ENCODE measurements around the gene PIWIL1.

Gene PIWIL1

DNA sequence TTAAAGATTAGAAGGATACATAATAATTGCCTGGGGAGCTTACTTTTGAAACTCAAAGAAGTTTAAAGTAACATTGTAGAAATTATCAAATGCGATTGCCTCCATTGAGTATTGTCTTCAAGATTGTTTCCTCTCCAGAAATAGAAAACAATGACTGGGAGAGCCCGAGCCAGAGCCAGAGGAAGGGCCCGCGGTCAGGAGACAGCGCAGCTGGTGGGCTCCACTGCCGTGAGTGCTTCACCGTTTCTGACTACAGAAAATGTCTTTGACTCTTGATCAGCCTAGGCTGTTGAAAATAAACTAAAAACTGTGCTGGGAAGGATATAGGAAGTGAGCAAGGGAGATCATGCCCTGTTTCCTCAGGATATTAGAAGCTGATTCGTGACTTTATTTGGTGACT is 4.8 kb downstream of the PIWIL1 start:
- Mint-ChIP-seq H3K27ac (ENCODE audit: low read depth) (no peak overlapping the region), H3K27me3 (peaks cover 13% of the 10 kb centered on the region), H3K9me3 (peaks cover 5% of the 10 kb centered on the region), H3K4me3 (no peak overlapping the region), H3K36me3 (ENCODE audit: insufficient read depth) (no peaks in the 10 kb centered on the region), H3K4me1 (peaks cover 5% of the 10 kb centered on the region)
- no peak for DNase-seq (ENCODE audit: low spot score in 2 of 2)
- no peak for ATAC-seq (replicated peaks; ENCODE audit: extremely low read depth, poor library complexity, severe bottlenecking)

DNA sequence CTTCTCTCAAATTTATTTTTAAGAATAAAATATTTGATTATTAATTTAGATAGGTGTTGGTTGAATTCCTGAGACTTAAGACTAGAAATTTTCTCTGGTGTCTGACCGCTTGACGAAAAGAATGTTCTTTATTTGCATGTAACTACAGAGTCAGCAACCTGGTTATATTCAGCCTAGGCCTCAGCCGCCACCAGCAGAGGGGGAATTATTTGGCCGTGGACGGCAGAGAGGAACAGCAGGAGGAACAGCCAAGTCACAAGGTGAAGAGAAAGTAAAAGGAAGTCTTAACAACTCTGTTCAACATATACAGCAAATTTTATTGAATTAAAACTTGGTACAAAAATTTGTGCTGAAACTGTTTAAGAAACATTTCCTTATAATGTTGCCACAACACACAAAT is 5.2 kb downstream of the PIWIL1 start:
- Mint-ChIP-seq H3K4me3 (no peak overlapping the region), H3K9me3 (peaks cover 5% of the 10 kb centered on the region), H3K4me1 (peaks cover 5% of the 10 kb centered on the region), H3K36me3 (ENCODE audit: insufficient read depth) (no peaks in the 10 kb centered on the region), H3K27ac (ENCODE audit: low read depth) (no peak overlapping the region), H3K27me3 (peaks cover 13% of the 10 kb centered on the region)
- ATAC-seq (replicated peaks; ENCODE audit: extremely low read depth, poor library complexity, severe bottlenecking) = no peak
- DNase-seq (ENCODE audit: low spot score in 2 of 2) = no peak

DNA sequence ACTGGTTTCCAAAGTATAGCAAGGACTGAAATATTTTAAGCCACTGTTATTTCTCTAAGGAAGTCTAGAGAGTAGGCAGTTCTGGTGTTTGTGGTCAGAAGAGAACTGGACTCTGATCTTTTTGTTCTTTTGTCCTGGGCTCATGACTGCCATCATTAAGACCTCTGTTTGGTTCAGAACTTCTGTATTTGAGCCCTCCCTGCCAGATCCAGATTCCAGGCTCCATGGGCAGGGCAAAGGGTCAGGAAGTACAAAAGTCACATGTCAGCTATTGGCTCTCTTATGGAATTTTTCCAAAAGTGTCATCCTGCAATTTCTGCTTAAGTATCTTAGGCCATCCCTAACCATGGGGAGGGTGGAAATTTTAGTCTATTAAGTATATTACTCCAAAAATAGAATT is 6.8 kb downstream of the PIWIL1 start:
- ATAC-seq (replicated peaks; ENCODE audit: extremely low read depth, poor library complexity, severe bottlenecking) = no peak
- Mint-ChIP-seq H3K27me3 (peaks cover 10% of the 10 kb centered on the region), H3K4me1 (peaks cover 5% of the 10 kb centered on the region), H3K4me3 (no peak overlapping the region), H3K36me3 (ENCODE audit: insufficient read depth) (no peaks in the 10 kb centered on the region), H3K9me3 (peaks cover 5% of the 10 kb centered on the region), H3K27ac (ENCODE audit: low read depth) (no peak overlapping the region)
- DNase-seq (ENCODE audit: low spot score in 2 of 2) = no peak

DNA sequence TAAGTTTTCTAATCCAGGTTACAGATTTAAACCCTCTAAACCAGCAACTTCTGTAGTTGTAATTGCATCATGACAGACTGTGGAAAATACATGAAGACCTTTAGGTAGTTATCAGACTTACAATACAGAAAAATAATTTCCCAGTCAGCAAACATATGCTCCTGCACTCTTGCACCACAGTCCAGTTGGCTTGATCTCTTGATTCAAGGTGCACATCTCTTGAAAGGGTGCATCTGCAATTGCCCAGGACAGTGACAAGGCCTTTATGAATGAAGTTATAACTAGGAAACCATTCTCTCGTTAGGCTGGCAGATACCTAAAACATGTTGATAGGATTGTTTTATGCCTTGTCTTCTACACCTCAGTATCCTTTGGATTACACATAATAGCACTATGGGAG is 7.6 kb downstream of the PIWIL1 start:
- Mint-ChIP-seq H3K27ac (ENCODE audit: low read depth) (no peak overlapping the region), H3K4me3 (no peak overlapping the region), H3K36me3 (ENCODE audit: insufficient read depth) (no peaks in the 10 kb centered on the region), H3K4me1 (no peaks in the 10 kb centered on the region), H3K9me3 (peaks cover 5% of the 10 kb centered on the region), H3K27me3 (peaks cover 10% of the 10 kb centered on the region)
- ATAC-seq (replicated peaks; ENCODE audit: extremely low read depth, poor library complexity, severe bottlenecking) = no peak
- DNase-seq (ENCODE audit: low spot score in 2 of 2) = no peak

DNA sequence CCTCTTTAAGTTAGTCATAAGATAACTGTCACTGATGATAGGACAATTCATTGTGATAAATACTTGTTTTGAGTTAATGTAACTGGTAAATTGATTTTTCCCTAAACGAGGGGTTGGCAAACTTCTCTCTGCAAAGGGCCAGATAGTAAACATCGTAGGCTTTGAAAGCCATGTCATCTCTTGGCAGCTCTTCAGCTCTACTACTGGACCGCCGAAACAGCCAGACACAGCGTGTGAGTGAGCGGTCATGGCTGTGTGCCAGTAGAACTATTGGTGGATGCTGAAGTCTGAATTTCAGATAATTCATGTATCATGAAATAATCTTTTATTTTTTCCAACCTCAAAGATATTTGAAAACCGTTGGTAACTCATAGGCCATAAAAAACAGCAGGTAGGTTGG is 9.9 kb downstream of the PIWIL1 start:
- Mint-ChIP-seq H3K9me3 (peaks cover 5% of the 10 kb centered on the region), H3K4me3 (no peak overlapping the region), H3K27ac (ENCODE audit: low read depth) (no peak overlapping the region), H3K36me3 (ENCODE audit: insufficient read depth) (no peaks in the 10 kb centered on the region), H3K4me1 (no peaks in the 10 kb centered on the region), H3K27me3 (peaks cover 23% of the 10 kb centered on the region)
- DNase-seq (ENCODE audit: low spot score in 2 of 2) (no peak), ATAC-seq (replicated peaks; ENCODE audit: extremely low read depth, poor library complexity, severe bottlenecking) (no peak)

DNA sequence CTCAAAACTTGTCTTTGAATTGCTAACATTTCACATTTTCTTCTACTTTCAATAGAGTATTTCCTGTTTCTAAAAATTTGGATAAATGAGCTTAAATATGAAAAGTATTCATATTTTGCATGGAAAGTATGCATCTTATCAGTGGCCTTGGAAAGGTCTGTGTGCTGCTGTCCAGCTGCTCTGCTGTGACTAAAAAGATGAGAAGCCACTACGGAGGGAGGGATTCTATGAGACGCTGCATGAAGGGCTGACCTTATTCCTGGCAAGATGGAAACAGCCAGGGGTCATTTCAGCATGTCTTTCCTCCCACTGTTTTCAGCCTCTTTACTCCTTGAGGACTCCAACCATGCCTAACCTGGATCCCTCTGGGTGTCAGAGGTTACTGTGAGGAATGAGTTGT is 13.0 kb downstream of the PIWIL1 start:
- Mint-ChIP-seq H3K27ac (ENCODE audit: low read depth) (no peak overlapping the region), H3K36me3 (ENCODE audit: insufficient read depth) (no peaks in the 10 kb centered on the region), H3K9me3 (peaks cover under 1% of the 10 kb centered on the region), H3K4me3 (no peak overlapping the region), H3K27me3 (peaks cover 23% of the 10 kb centered on the region), H3K4me1 (no peaks in the 10 kb centered on the region)
- ATAC-seq (replicated peaks; ENCODE audit: extremely low read depth, poor library complexity, severe bottlenecking) (no peak), DNase-seq (ENCODE audit: low spot score in 2 of 2) (no peak)

DNA sequence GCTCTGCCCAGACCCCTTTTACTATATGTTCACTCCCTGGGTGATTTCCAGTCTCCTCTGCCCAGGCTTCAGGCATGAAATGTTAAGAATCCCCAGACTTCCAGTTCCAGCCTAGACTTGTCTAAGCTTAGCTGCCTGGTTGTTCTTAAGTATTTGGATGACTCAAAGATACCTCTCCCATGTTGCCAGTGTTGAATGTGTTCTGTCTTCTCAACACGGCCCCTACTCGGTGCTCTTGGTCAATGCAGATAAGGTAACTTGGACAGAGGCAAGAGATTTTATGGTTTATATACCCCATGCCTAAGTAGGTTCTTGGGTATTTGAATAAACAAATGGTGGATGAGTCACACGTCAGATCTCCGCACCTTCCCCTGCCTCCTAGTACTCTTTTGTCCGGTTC is 13.6 kb downstream of the PIWIL1 start:
- no peak overlapping the region for H3K27ac Mint-ChIP-seq (ENCODE audit: low read depth)
- H3K4me3 Mint-ChIP-seq = no peak overlapping the region
- ATAC-seq (replicated peaks; ENCODE audit: extremely low read depth, poor library complexity, severe bottlenecking) (no peak), DNase-seq (ENCODE audit: low spot score in 2 of 2) (no peak)
- H3K4me1 Mint-ChIP-seq = no peaks in the 10 kb centered on the region
- no peaks in the 10 kb centered on the region for H3K9me3 Mint-ChIP-seq
- H3K36me3 Mint-ChIP-seq (ENCODE audit: insufficient read depth) = no peaks in the 10 kb centered on the region
- peaks cover 23% of the 10 kb centered on the region for H3K27me3 Mint-ChIP-seq

DNA sequence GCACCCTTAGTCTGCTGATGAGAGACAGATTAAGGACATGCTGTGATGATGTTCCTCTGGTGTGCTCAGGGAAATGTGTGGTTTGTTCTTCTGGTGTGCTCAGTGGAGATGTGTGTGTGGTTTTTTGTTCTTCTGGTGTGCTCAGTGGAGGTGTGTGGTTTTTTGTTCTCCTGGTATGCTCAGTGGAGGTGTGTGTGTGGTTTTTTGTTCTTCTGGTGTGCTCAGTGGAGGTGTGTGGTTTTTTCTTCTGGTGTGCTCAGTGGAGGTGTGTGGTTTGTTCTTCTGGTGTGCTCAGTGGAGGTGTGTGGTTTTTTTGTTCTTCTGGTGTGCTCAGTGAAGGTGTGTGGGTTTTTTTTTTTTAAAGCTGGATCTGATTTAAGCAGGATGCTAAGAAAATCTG is 15.4 kb downstream of the PIWIL1 start:
- Mint-ChIP-seq H3K36me3 (ENCODE audit: insufficient read depth) (no peaks in the 10 kb centered on the region), H3K27ac (ENCODE audit: low read depth) (no peak overlapping the region), H3K9me3 (no peaks in the 10 kb centered on the region), H3K27me3 (peaks cover 34% of the 10 kb centered on the region), H3K4me1 (no peaks in the 10 kb centered on the region), H3K4me3 (no peak overlapping the region)
- no peak for ATAC-seq (replicated peaks; ENCODE audit: extremely low read depth, poor library complexity, severe bottlenecking)
- DNase-seq (ENCODE audit: low spot score in 2 of 2) = no peak

DNA sequence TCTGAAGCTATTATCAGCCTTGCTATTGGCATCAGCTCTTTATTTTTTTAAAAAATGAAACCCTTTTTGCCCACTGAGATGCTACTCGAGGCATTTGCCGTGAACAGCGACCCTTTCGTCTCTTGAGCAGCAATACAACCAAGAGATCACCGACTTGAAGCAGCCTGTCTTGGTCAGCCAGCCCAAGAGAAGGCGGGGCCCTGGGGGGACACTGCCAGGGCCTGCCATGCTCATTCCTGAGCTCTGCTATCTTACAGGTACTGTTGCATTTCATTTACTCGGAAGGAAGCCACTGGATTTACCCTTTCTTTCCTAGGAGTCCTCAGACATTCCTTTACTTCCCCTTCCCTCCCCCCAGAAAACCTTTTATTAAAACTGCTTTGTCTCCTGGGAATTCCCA is 16.7 kb downstream of the PIWIL1 start:
- Mint-ChIP-seq H3K36me3 (ENCODE audit: insufficient read depth) (no peaks in the 10 kb centered on the region), H3K4me1 (no peaks in the 10 kb centered on the region), H3K27me3 (peaks cover 41% of the 10 kb centered on the region), H3K27ac (ENCODE audit: low read depth) (no peak overlapping the region), H3K4me3 (no peak overlapping the region), H3K9me3 (no peaks in the 10 kb centered on the region)
- ATAC-seq (replicated peaks; ENCODE audit: extremely low read depth, poor library complexity, severe bottlenecking) (no peak), DNase-seq (ENCODE audit: low spot score in 2 of 2) (no peak)

DNA sequence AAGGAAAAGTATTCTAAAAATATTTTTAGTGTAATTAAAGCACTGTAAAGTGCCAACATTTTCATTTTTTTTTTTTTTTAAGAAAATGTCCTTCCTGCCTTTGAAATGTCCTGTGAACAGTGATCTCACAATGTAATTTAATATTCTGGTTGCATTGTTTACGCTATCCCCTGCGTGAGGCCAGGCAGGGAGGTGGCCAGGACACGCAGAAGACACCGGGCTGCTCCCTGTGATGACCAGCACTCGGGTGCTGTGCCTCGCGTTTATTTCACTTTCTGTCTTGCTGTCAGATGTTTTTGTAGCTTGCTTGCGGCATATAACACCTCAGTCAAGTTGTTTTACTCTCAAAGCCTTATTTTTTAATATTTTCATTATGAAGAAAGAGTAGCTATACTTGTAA is 18.5 kb downstream of the PIWIL1 start:
- H3K4me1 Mint-ChIP-seq = no peaks in the 10 kb centered on the region
- no peak overlapping the region for H3K27ac Mint-ChIP-seq (ENCODE audit: low read depth)
- H3K9me3 Mint-ChIP-seq = no peaks in the 10 kb centered on the region
- no peaks in the 10 kb centered on the region for H3K36me3 Mint-ChIP-seq (ENCODE audit: insufficient read depth)
- H3K27me3 Mint-ChIP-seq = peaks cover 33% of the 10 kb centered on the region
- no peak overlapping the region for H3K4me3 Mint-ChIP-seq
- DNase-seq (ENCODE audit: low spot score in 2 of 2) (no peak), ATAC-seq (replicated peaks; ENCODE audit: extremely low read depth, poor library complexity, severe bottlenecking) (no peak)

DNA sequence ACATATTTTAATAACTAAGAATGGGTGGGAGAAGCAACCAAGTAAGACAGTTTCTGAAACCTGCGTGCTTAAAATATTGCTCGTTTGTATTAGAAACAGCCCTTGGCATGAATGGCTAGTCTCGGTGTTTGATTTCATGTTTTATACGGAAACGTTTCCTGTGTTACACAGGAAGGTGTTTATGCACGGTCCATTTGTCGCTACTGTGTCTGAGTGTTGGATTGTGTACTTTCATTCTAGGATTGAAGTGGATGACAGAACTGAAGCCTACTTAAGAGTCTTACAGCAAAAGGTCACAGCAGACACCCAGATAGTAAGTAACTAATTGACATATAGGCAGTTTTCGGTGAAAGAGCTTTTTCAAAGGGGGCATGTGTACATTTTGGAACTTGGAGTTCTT is 19.6 kb downstream of the PIWIL1 start:
- ATAC-seq (replicated peaks; ENCODE audit: extremely low read depth, poor library complexity, severe bottlenecking) = no peak
- Mint-ChIP-seq H3K27me3 (peaks cover 27% of the 10 kb centered on the region), H3K4me3 (no peak overlapping the region), H3K27ac (ENCODE audit: low read depth) (no peak overlapping the region), H3K36me3 (ENCODE audit: insufficient read depth) (no peaks in the 10 kb centered on the region), H3K4me1 (no peaks in the 10 kb centered on the region), H3K9me3 (no peaks in the 10 kb centered on the region)
- DNase-seq (ENCODE audit: low spot score in 2 of 2) = no peak

DNA sequence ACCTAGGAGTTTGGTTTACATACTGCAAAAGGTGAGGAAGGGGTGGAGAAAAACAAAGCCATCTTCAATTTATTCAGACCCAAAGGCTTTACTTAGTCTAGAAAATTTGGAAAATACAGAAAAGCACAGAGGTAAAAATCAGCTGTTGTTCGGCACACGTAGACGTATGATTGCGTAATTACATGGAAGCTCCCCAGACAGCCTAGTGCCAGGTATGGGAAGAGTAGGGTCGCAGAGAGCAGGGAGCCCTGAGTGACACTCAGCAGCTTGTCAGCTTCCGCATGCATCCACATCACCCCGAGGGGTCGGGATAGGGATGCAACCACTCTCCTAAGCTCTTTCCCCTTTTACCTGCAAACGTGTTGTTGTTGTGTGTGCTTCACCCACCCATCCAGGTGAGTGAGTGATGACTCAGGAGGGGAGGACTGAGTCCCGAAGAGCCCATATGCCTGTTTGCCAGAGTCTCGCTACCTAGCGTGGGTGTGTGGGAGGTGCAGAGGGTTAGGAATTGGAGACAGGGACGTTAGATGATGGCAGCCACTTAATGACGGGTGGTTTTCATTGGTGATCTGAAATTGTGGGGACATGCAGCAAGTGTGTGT is 20.1 kb downstream of the PIWIL1 start:
- no peak for ATAC-seq (replicated peaks; ENCODE audit: extremely low read depth, poor library complexity, severe bottlenecking)

DNA sequence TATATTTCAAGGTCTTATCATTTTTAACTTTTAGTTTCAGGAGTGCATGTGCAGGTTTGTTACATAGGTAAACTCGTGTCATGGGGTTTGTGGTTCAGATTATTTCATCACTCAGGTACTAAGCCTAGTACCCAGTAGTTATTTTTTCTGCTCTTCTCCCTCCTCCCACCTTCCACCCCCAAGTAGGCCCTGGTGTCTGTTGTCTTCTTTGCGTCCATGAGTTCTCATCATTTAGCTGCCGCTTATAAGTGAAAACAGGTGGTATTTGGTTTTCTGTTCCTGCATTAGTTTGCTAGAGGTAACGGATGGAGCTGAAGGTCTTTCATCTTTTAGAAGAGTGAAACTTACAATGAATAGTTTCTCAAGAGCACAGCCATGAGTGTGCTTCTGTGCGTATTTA is 24.4 kb downstream of the PIWIL1 start:
- Mint-ChIP-seq H3K27me3 (peaks cover 33% of the 10 kb centered on the region), H3K4me1 (no peaks in the 10 kb centered on the region), H3K27ac (ENCODE audit: low read depth) (no peak overlapping the region), H3K36me3 (ENCODE audit: insufficient read depth) (no peaks in the 10 kb centered on the region), H3K9me3 (no peaks in the 10 kb centered on the region), H3K4me3 (no peak overlapping the region)
- no peak for DNase-seq (ENCODE audit: low spot score in 2 of 2)
- no peak for ATAC-seq (replicated peaks; ENCODE audit: extremely low read depth, poor library complexity, severe bottlenecking)

More for the DNA sequence above, 20.1 kb downstream of the PIWIL1 start:
- no peak overlapping the region for H3K27ac Mint-ChIP-seq (ENCODE audit: low read depth)
- no peaks in the 10 kb centered on the region for H3K36me3 Mint-ChIP-seq (ENCODE audit: insufficient read depth)
- H3K4me1 Mint-ChIP-seq = no peaks in the 10 kb centered on the region
- H3K4me3 Mint-ChIP-seq = no peak overlapping the region
- DNase-seq (ENCODE audit: low spot score in 2 of 2) = no peak
- no peaks in the 10 kb centered on the region for H3K9me3 Mint-ChIP-seq
- H3K27me3 Mint-ChIP-seq = peaks cover 27% of the 10 kb centered on the region

DNA sequence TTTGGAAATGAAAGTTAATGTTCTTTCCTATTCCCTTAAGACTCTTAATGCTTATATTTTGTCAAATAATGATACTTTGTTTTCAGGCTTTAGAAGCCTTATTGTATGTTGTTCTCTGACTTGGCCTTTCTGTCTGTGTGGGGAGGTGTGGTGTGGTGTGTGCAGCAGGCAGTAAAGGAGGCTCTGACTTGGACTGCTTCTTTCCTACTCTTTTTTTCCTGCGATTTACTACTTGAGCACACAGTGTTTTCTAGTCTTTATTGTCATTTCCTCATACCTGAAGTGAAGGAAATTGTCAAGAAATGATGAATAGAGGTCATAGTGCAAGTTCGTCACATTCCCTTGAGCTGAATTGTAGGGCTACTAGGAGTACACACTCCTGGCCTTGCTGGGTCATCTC is 26.9 kb downstream of the PIWIL1 start:
- Mint-ChIP-seq H3K4me3 (no peak overlapping the region), H3K27ac (ENCODE audit: low read depth) (no peak overlapping the region), H3K36me3 (ENCODE audit: insufficient read depth) (no peaks in the 10 kb centered on the region), H3K27me3 (peaks cover 19% of the 10 kb centered on the region), H3K4me1 (no peaks in the 10 kb centered on the region), H3K9me3 (no peaks in the 10 kb centered on the region)
- no peak for ATAC-seq (replicated peaks; ENCODE audit: extremely low read depth, poor library complexity, severe bottlenecking)
- DNase-seq (ENCODE audit: low spot score in 2 of 2) = no peak

All from central memory CD8-positive, alpha-beta T cell (primary cell).